ENCODE results near the gene WSB2.

DNA sequence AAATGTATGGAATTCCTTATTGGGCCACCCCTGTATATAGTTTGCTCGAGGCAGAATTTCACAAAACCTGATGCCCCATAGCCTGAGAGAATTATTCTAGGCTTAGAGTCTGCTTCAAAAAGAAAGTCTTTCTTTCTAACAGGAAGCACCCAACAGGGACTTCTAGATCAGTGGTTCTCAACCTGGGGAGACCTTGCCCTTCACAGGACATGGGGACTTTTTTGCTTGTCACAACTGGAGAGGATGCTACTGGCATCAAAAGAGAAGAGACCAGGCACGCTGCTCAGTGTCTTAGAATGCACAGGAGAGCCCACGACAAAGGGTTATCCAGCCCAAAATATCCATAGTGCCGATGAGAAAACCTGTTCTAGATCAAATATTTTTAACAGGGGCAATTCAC, 18.9 kb downstream of the WSB2 start:
- TF ChIP-seq, protein P1, sequence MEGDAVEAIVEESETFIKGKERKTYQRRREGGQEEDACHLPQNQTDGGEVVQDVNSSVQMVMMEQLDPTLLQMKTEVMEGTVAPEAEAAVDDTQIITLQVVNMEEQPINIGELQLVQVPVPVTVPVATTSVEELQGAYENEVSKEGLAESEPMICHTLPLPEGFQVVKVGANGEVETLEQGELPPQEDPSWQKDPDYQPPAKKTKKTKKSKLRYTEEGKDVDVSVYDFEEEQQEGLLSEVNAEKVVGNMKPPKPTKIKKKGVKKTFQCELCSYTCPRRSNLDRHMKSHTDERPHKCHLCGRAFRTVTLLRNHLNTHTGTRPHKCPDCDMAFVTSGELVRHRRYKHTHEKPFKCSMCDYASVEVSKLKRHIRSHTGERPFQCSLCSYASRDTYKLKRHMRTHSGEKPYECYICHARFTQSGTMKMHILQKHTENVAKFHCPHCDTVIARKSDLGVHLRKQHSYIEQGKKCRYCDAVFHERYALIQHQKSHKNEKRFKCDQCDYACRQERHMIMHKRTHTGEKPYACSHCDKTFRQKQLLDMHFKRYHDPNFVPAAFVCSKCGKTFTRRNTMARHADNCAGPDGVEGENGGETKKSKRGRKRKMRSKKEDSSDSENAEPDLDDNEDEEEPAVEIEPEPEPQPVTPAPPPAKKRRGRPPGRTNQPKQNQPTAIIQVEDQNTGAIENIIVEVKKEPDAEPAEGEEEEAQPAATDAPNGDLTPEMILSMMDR (IDR thresholded peaks at IDR 0.05 in 8 of 11, conservative IDR thresholded peaks at IDR 0.05 in 3 of 11): no peak
- TF ChIP-seq POLR2AphosphoS5 (IDR thresholded peaks at IDR 0.05): no peak
- TF ChIP-seq POLR2A (IDR thresholded peaks at IDR 0.05): no peak

Data from spleen (tissue), 7 donors.